Measurements from ENCODE around the gene HSDL1.

Gene HSDL1

DNA sequence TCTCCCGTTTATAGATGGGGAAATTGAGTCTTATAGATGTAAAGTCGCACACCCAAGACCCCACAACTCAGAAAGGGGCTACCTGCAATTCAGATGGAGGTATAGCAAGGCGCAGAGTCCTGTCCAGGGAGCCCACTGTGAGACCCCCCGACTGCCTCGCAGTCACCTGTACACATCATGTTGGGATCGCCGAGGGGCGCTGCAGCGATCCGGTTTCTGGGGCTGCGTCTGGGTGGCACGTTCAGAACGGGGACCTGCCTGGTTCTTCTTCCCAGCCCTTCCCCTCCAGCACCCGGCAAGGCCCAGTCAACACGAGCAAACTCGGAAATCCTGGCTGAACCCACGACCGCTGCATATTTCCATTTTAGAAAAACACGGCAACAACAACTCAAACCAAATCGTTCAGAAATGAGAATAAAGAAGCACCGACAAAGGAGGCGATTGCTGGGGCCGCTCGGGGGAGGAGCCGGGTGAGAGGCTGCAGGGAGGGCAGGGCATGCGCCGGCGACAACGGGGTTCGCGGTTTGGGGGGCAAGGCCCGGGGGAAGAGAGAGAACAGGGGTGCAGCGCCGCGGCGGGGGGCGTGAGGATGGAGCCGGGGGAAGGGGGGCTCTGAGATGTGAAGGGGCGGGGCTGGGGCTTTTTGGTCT, 643 bp downstream of the HSDL1 start:
- DNase-seq (ENCODE audit: low spot score), result peak; percentile 46
- TF ChIP-seq, protein P1, sequence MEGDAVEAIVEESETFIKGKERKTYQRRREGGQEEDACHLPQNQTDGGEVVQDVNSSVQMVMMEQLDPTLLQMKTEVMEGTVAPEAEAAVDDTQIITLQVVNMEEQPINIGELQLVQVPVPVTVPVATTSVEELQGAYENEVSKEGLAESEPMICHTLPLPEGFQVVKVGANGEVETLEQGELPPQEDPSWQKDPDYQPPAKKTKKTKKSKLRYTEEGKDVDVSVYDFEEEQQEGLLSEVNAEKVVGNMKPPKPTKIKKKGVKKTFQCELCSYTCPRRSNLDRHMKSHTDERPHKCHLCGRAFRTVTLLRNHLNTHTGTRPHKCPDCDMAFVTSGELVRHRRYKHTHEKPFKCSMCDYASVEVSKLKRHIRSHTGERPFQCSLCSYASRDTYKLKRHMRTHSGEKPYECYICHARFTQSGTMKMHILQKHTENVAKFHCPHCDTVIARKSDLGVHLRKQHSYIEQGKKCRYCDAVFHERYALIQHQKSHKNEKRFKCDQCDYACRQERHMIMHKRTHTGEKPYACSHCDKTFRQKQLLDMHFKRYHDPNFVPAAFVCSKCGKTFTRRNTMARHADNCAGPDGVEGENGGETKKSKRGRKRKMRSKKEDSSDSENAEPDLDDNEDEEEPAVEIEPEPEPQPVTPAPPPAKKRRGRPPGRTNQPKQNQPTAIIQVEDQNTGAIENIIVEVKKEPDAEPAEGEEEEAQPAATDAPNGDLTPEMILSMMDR (IDR thresholded peaks at IDR 0.05; ENCODE audit: extremely low read depth, missing control alignments), result no peak

DNA sequence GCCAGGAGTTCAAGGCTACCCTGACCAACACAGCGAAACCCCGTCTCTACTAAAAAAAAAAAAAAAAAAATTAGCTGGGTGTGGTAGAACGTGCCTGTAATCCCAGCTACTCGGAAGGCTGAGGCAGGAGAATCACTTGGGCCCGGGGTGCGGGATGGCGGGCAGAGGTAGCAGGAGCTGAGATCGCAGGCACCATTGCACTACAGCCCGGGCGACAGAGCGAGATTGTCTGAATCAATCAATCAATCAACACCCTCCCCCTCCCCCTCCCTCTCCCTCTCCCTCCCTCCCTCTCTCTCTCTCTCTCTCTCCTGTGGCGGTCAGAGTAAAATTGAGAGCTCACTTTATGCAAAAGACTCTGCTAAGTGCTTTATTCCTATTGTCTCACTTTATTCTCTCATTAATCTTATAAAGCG, 1.2 kb downstream of the HSDL1 start:
- TF ChIP-seq, protein P1 (IDR thresholded peaks at IDR 0.05; ENCODE audit: extremely low read depth, missing control alignments), result no peak
- DNase-seq (ENCODE audit: low spot score), result no peak

DNA sequence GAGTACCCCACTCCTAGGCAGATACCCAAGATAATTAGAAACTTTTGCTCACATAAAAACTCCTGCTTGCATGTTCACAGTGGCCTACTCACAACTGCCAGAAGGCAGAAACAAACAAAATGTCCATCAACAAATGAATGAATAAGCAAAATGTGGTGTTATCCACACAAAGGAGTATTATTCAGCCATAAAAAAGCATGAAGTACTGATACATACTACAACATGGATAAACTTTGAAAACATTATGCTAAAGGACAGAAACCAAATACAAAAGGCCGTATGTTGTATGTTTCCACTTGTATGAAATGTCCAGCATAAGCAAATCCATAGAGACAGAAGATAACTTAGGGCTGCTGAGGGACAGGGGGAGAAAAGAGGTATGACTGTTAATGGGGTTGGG, 1.9 kb downstream of the HSDL1 start:
- TF ChIP-seq, protein P1 (IDR thresholded peaks at IDR 0.05; ENCODE audit: extremely low read depth, missing control alignments), result no peak
- no peak for DNase-seq (ENCODE audit: low spot score)

DNA sequence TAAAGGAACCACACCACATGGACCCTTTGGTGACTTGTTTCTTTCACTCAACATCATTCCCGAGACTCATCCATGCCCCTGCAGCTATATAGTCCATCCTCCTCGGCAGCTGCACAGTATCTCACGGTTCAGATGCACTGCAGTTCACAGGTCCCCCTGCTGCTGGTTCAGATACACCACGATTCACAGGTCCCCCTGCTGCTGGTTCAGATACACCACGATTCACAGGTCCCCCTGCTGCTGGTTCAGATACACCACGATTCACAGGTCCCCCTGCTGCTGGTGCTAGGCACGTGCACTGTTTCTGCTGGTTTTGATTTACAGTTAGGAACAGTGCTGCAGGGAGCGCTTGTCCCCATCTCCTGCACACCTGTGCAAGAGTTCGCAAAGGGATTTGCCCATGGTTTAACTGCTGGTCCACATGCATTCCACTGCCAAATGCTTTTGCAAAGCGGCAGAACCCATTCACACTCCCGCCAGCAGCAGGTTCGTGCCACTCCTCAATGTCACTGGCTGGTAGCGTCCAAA, 3.8 kb downstream of the HSDL1 start:
- no peak for DNase-seq (ENCODE audit: low spot score)
- TF ChIP-seq, protein P1 (IDR thresholded peaks at IDR 0.05; ENCODE audit: extremely low read depth, missing control alignments), result no peak

DNA sequence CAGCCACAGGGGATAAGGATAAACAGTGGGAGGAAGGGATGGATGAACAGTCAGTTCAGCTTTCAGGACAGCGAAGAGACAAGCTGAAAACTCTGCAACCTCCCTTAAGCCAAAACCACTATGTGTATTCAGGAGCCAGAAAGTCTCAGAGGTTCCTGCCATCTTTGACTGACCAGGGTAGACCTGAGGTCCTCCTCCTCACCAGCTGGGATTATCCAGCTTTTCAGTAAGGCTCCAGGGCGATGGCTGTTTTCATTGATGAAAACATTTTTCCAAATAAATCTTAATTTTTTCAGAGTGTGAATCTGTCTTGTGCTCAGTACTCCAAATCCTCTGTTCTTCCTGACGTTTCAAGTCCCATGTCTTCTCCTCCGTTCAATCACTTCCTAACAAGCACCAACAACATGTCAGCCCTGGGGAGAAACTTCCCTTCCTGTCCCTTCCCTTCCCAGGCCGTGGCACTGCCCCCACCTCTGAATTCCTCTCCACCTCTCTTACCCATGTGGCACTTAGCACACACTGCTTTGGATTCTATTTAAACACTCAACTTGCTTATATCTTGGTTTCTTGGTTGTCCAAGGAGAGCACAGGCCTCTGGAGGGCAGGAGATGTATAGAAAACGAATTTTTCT, 5.2 kb downstream of the HSDL1 start:
- TF ChIP-seq, protein P1 (IDR thresholded peaks at IDR 0.05; ENCODE audit: extremely low read depth, missing control alignments), result no peak
- no peak for DNase-seq (ENCODE audit: low spot score)

DNA sequence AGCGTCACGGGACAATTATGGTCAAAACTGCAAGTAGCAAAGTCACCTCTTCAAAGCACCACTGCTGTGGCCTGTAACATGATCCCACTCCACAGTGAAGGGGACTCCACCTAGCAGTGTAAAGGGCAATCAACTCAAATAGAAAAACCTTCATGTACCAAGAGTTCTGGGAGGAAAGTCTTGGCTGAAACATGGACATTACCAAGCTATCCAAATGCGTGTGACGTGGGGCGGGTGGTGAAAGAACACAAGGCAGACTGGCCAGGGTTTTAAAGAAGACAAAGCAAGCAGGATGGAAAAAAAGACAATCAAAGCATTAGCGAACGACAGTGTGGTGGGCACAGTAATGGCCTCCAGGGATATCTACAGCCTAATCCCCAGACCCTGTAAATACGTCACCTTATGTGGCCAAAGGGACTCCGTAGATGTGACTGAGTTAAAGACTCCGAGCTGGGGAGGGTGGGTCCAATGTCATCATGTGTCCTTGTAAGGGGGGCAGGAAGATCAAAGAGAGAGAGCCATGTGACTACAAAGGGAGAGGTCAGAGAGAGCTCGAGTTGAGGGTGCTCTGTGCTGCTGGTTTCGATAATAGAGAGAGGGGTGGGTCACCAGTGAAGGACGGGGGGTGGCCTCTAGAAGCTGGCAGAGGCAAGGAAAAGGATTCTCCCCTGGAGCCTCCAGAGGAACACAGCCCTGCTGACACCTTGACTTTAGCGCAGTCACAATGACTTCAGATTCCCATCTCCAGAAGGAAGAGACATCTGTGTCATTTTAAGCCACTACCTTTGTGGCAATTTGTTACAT, 6.0 kb downstream of the HSDL1 start:
- peak; percentile 76 for DNase-seq (ENCODE audit: low spot score)
- TF ChIP-seq, protein P1 (IDR thresholded peaks at IDR 0.05; ENCODE audit: extremely low read depth, missing control alignments), result no peak

DNA sequence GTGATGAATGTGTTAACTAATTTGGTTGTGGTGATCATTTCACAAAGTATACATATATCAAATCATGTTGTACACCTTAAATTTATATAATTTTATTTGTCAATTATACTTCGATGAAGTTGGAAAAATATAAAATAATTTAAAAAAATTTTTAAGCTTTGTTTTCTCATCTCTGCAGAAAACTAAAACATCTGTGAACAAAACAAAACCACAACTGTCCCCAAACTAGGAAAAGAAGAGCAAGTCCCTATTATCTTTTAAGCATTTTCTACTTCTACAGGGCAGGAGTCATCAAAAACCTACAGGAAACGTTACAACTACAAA, 6.5 kb downstream of the HSDL1 start:
- TF ChIP-seq, protein P1 (IDR thresholded peaks at IDR 0.05; ENCODE audit: extremely low read depth, missing control alignments), result no peak
- no peak for DNase-seq (ENCODE audit: low spot score)

Measured in GM20000 (cell line).